ENCODE results near the gene REV3L. TPM values are rescaled to one million over a fixed set of nuclear protein-coding genes. Genes with fewer than 3 reads are reported as not detected.

REV3L gene
- total RNA-seq, 1 donor from 2014 or later: 23.0 TPM

DNA sequence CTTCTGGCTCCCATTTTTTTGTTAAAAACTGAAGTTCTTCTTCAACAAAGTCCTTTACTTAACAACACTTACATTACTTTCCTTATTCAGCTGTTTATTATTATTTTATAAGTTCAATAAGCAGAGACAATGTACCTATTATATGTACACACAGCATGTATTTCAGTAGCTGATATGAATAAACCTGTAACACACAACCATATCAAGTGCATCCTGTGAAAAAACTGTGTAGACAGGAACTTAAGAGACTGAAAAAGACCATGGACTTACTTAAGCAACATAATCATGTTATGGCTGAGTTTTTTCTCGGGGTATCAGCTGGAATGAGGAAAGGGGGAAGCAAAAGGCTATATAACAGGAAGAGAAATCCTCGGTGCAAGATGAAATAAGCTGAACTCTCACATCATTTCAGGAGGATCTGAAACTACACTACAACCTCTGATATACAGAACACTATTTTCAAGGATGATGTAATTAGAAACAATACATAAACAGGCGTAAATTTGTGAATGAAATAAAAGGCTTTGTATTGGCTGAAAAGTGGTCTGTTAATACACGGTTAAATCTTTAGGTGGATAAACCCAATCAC is 70.9 kb downstream of the REV3L start:
- H3K27ac Mint-ChIP-seq (ENCODE audit: unreplicated experiment): no peak overlapping the region
- DNase-seq (ENCODE audit: low read depth) (no peak), FAIRE-seq (no peak)
- no peak overlapping the region for H3K4me3 ChIP-seq (ENCODE audit: insufficient read depth, low read depth, low read length)
- peaks cover 12% of the 10 kb centered on the region for H3K36me3 ChIP-seq (ENCODE audit: insufficient read depth, low read length)
- H3K27ac ChIP-seq (ENCODE audit: low read depth, low read length): no peak overlapping the region
- H3K4me3 Mint-ChIP-seq (ENCODE audit: unreplicated experiment): no peak overlapping the region
- peaks cover 8% of the 10 kb centered on the region for H3K79me2 ChIP-seq (ENCODE audit: insufficient read depth, low read length)
- TF ChIP-seq, protein P1, sequence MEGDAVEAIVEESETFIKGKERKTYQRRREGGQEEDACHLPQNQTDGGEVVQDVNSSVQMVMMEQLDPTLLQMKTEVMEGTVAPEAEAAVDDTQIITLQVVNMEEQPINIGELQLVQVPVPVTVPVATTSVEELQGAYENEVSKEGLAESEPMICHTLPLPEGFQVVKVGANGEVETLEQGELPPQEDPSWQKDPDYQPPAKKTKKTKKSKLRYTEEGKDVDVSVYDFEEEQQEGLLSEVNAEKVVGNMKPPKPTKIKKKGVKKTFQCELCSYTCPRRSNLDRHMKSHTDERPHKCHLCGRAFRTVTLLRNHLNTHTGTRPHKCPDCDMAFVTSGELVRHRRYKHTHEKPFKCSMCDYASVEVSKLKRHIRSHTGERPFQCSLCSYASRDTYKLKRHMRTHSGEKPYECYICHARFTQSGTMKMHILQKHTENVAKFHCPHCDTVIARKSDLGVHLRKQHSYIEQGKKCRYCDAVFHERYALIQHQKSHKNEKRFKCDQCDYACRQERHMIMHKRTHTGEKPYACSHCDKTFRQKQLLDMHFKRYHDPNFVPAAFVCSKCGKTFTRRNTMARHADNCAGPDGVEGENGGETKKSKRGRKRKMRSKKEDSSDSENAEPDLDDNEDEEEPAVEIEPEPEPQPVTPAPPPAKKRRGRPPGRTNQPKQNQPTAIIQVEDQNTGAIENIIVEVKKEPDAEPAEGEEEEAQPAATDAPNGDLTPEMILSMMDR (IDR thresholded peaks at IDR 0.05; ENCODE audit: insufficient read depth, low read depth, low read length): no peak
- no peak for TF ChIP-seq EZH2 (IDR thresholded peaks at IDR 0.05; ENCODE audit: insufficient read depth, low read length)
- H3K4me1 Mint-ChIP-seq (ENCODE audit: low read depth, unreplicated experiment): peaks cover 2% of the 10 kb centered on the region
- no peaks in the 10 kb centered on the region for H3K36me3 Mint-ChIP-seq (ENCODE audit: low read depth, unreplicated experiment)
- H2AFZ ChIP-seq (ENCODE audit: low read depth, low read length): no peak overlapping the region
- peaks cover 2% of the 10 kb centered on the region for H3K4me1 ChIP-seq (ENCODE audit: insufficient read depth, low read length)
- H3K9me3 ChIP-seq (ENCODE audit: insufficient read depth, low read depth, low read length): no peaks in the 10 kb centered on the region
- H3K9me3 Mint-ChIP-seq (ENCODE audit: unreplicated experiment): no peaks in the 10 kb centered on the region
- no peak overlapping the region for H3K9ac ChIP-seq (ENCODE audit: low read length)
- peaks cover 12% of the 10 kb centered on the region for H4K20me1 ChIP-seq (ENCODE audit: insufficient read depth, low read length)
- no peaks in the 10 kb centered on the region for H3K27me3 ChIP-seq (ENCODE audit: insufficient read depth, low read length)
- no peaks in the 10 kb centered on the region for H3K27me3 Mint-ChIP-seq (ENCODE audit: low read depth, unreplicated experiment)
- no peak overlapping the region for H3K4me2 ChIP-seq (ENCODE audit: low read length)

DNA sequence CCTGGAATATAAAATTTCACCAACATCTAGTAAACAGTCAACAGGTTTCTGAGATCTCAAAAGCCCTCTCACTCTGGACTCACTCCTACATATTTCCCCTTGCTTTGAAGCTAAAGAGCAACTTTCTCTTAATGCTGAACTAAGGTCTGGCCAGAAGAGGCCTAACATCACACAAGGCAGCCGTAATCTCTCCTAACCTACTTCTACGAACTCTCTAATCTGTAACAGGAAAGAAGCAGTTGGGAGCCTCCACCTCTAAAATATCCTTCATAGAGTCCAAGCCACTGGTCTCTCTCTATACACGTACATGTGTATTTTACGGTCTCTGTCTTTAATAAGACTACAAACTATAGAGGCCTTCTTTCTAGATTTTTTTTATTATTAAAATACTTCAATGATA is 72.0 kb downstream of the REV3L start:
- Mint-ChIP-seq H3K4me3 (ENCODE audit: unreplicated experiment) (no peak overlapping the region), H3K27ac (ENCODE audit: unreplicated experiment) (no peak overlapping the region), H3K27me3 (ENCODE audit: low read depth, unreplicated experiment) (no peaks in the 10 kb centered on the region), H3K9me3 (ENCODE audit: unreplicated experiment) (no peaks in the 10 kb centered on the region), H3K4me1 (ENCODE audit: low read depth, unreplicated experiment) (peaks cover 5% of the 10 kb centered on the region), H3K36me3 (ENCODE audit: low read depth, unreplicated experiment) (no peaks in the 10 kb centered on the region)
- no peak overlapping the region for H2AFZ ChIP-seq (ENCODE audit: low read depth, low read length)
- FAIRE-seq (no peak), DNase-seq (ENCODE audit: low read depth) (no peak)
- no peaks in the 10 kb centered on the region for H3K4me1 ChIP-seq (ENCODE audit: insufficient read depth, low read length)
- no peak for TF ChIP-seq EZH2 (IDR thresholded peaks at IDR 0.05; ENCODE audit: insufficient read depth, low read length)
- TF ChIP-seq, protein P1 (IDR thresholded peaks at IDR 0.05; ENCODE audit: insufficient read depth, low read depth, low read length): no peak
- no peak overlapping the region for H3K4me2 ChIP-seq (ENCODE audit: low read length)
- H4K20me1 ChIP-seq (ENCODE audit: insufficient read depth, low read length): peaks cover 11% of the 10 kb centered on the region
- H3K36me3 ChIP-seq (ENCODE audit: insufficient read depth, low read length): peaks cover 12% of the 10 kb centered on the region
- H3K27me3 ChIP-seq (ENCODE audit: insufficient read depth, low read length): no peaks in the 10 kb centered on the region
- H3K27ac ChIP-seq (ENCODE audit: low read depth, low read length): no peak overlapping the region
- no peak overlapping the region for H3K4me3 ChIP-seq (ENCODE audit: insufficient read depth, low read depth, low read length)
- H3K9ac ChIP-seq (ENCODE audit: low read length): no peak overlapping the region
- no peaks in the 10 kb centered on the region for H3K9me3 ChIP-seq (ENCODE audit: insufficient read depth, low read depth, low read length)
- H3K79me2 ChIP-seq (ENCODE audit: insufficient read depth, low read length): peaks cover 3% of the 10 kb centered on the region

DNA sequence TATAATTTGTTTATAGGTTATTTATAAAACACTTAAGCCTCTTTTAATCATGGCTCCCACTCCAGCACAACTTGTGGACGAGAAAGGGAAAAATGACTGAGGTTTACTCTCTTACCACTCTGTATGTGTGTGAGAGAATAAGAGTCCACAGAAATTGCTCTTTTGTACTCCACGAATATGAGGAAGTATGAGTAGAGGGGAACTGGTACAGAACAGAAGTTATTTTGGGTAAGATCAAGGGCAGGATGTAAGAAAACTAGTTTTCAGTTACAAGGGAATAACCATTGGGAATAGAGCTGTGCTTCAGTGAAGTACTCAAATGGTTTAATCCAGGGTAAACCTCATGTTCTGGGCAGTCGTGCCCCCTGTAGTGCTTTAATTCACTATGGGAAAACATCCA is 72.6 kb downstream of the REV3L start:
- peaks cover 6% of the 10 kb centered on the region for H3K4me1 Mint-ChIP-seq (ENCODE audit: low read depth, unreplicated experiment)
- DNase-seq (ENCODE audit: low read depth): no peak
- H3K36me3 ChIP-seq (ENCODE audit: insufficient read depth, low read length): peaks cover 10% of the 10 kb centered on the region

More for the DNA sequence above, 72.6 kb downstream of the REV3L start:
- H3K79me2 ChIP-seq (ENCODE audit: insufficient read depth, low read length): peaks cover 3% of the 10 kb centered on the region
- H3K4me3 ChIP-seq (ENCODE audit: insufficient read depth, low read depth, low read length): no peak overlapping the region
- Mint-ChIP-seq H3K36me3 (ENCODE audit: low read depth, unreplicated experiment) (no peaks in the 10 kb centered on the region), H3K4me3 (ENCODE audit: unreplicated experiment) (no peak overlapping the region), H3K27ac (ENCODE audit: unreplicated experiment) (no peak overlapping the region), H3K9me3 (ENCODE audit: unreplicated experiment) (no peaks in the 10 kb centered on the region), H3K27me3 (ENCODE audit: low read depth, unreplicated experiment) (no peaks in the 10 kb centered on the region)
- H3K4me1 ChIP-seq (ENCODE audit: insufficient read depth, low read length): no peaks in the 10 kb centered on the region
- H3K9ac ChIP-seq (ENCODE audit: low read length): no peak overlapping the region
- FAIRE-seq: no peak
- no peak overlapping the region for H2AFZ ChIP-seq (ENCODE audit: low read depth, low read length)
- no peak overlapping the region for H3K4me2 ChIP-seq (ENCODE audit: low read length)
- no peak overlapping the region for H3K27ac ChIP-seq (ENCODE audit: low read depth, low read length)
- no peaks in the 10 kb centered on the region for H3K9me3 ChIP-seq (ENCODE audit: insufficient read depth, low read depth, low read length)
- H3K27me3 ChIP-seq (ENCODE audit: insufficient read depth, low read length): no peaks in the 10 kb centered on the region
- TF ChIP-seq, protein P1 (IDR thresholded peaks at IDR 0.05; ENCODE audit: insufficient read depth, low read depth, low read length): no peak
- TF ChIP-seq EZH2 (IDR thresholded peaks at IDR 0.05; ENCODE audit: insufficient read depth, low read length): no peak
- peaks cover 9% of the 10 kb centered on the region for H4K20me1 ChIP-seq (ENCODE audit: insufficient read depth, low read length)
